Heart right ventricle (tissue), 16 donors: ENCODE measurements around the gene FUT6. TPM values are rescaled to one million over a fixed set of nuclear protein-coding genes. Genes with fewer than 3 reads are reported as not detected.
"Not testable (repeated sequence)": the region's sequence is repeated elsewhere in the genome, so short reads cannot be mapped to it uniquely, and the experiment has no call there.

Experiments used
- ATAC-seq, 8 donors: fragments of 200-7000 bp; cut with Tn5 transposase; one replicate each; pipeline ENCODE4 v1.9.1; 2020; ENCODE audit warnings: mild to moderate bottlenecking in 8 of 8, moderate library complexity in 8 of 8, moderate number of reproducible peaks in 1 of 8
- DNase-seq, 2 donors: peaks; one replicate each; pipeline ENCODE4 v3.0.0-alpha.2; 2020
- H3K27ac ChIP-seq, 10 donors: fragments of 200-600 bp; sonication (generic) in 2 of 10; one replicate each; pipeline versions ENCODE4 v1.5.0 to v1.8.0; 2020 to 2022; ENCODE audit warnings: mild to moderate bottlenecking in 3 of 10
- H3K27me3 ChIP-seq, 7 donors: fragments of 200-600 bp; one replicate each; pipeline ENCODE4 v1.8.0; 2021 to 2022; ENCODE audit warnings: mild to moderate bottlenecking in 2 of 7
- H3K36me3 ChIP-seq, 9 donors: fragments of 200-600 bp; sonication (generic) in 1 of 9; one replicate each; pipeline versions ENCODE4 v1.5.0 to v1.8.0; 2020 to 2022; ENCODE audit warnings: mild to moderate bottlenecking in 2 of 9
- H3K4me1 ChIP-seq, 9 donors: fragments of 200-600 bp; sonication (generic) in 1 of 9; one replicate each; pipeline versions ENCODE4 v1.5.0 to v1.8.0; 2020 to 2022; ENCODE audit warnings: mild to moderate bottlenecking in 4 of 9
- H3K4me3 ChIP-seq, 10 donors: fragments of 200-600 bp; sonication (generic) in 2 of 10; one replicate each; pipeline versions ENCODE4 v1.5.0 to v1.8.0; 2020 to 2022; ENCODE audit warnings: mild to moderate bottlenecking in 7 of 10, moderate library complexity in 2 of 10
- H3K9me3 ChIP-seq, 11 donors: fragments of 200-600 bp in 10 of 11; sonication (generic) in 2 of 11; one replicate each; pipeline versions ENCODE4 v1.5.0 to v1.8.0; 2013 to 2022; ENCODE audit warnings: mild to moderate bottlenecking in 2 of 11, control low read depth in 1 of 11, moderate library complexity in 1 of 11
- WGBS, 2 donors: extraction: QIAGEN DNeasy Blood & Tissue Kit; methylation state at CpG; one replicate each; pipeline ENCODE4 v1.1.7; 2013; ENCODE audit warnings: inconsistent platforms in 1 of 2; 5-methylcytosine and 5-hydroxymethylcytosine counted together
- intact Hi-C, 10 donors: fragments of 100-400 bp; cut with DNase I; formaldehyde crosslinking; loops; one replicate each; pipeline versions ENCODE4 v1.11.1 to v1.14.2; 2022
- polyA plus RNA-seq, 2 donors: library from polyadenylated mRNA; stranded (reverse); fragments of 200-250 nt; gene quantifications; one replicate each; pipeline ENCODE4 v1.2.3, GENCODE V29; 2013
- total RNA-seq, 10 donors: library from RNA; stranded (reverse); fragmentation: NEBNext Ultra II Directional in 3 of 10; extraction: Animal tissue kit (Norgen Biotek cat#: 25700) in 3 of 10; gene quantifications; one replicate each; pipeline versions ENCODE4 v1.2.1 to v1.2.4, GENCODE V29; 2021 to 2023
- TF ChIP-seq, protein P1 (sequence below), 9 donors: fragments of 200-600 bp; sonication (generic) in 2 of 9; IDR thresholded peaks; one replicate each; pipeline versions ENCODE4 v1.5.0 to v1.8.0; 2021 to 2022; ENCODE audit warnings: antibody characterized with exemption in 9 of 9, mild to moderate bottlenecking in 5 of 9, moderate library complexity in 1 of 9
- donor health status: Arrhythmogenic right ventricular cardiomyopathy.
- donor health status: ischemic (EF 13 %, LVEDD 7.1; RV severe dilation, severe dysfunction).
- donor health status: healthy with polysubstance abuse.
- donor health status: DM: no; HTN: yes; CAD: no.
- donor health status: DM: no; HTN: no; CAD: no.
- donor health status: ischemic (EF 25% LVEDD 6.9; RV normal size, moderate dysfunction).
- donor health status: ischemic (EF 25% LVEDD 5.7; RV mildly dilated, moderate dysfunction).
- donor health status: healthy.
- donor health status: DM: yes; HTN: yes; CAD: no.
- donor health status: Ischemic cardiomyopathy.
- donor health status: ischemic (EF 35%, LVEDD 5.7; RV mildly dilated, moderate dysfunction).
- donor health status: nonischemic (EF 11% LVEDD 7.7; RV severe dilation, severe dysfunction).
- donor health status: DM: yes; HTN: yes; CAD: no.
- donor health status: PGD.
- donor health status: ischemic (EF 29% LVEDD 5.4; RV normal size, mild dysfunction).
- donor health status: nonischemic (EF 23%, LVEDD 6.1; RV moderate dilation, normal function).

Gene FUT6
- total and polyA plus RNA-seq, 12 donors: not detected

DNA sequence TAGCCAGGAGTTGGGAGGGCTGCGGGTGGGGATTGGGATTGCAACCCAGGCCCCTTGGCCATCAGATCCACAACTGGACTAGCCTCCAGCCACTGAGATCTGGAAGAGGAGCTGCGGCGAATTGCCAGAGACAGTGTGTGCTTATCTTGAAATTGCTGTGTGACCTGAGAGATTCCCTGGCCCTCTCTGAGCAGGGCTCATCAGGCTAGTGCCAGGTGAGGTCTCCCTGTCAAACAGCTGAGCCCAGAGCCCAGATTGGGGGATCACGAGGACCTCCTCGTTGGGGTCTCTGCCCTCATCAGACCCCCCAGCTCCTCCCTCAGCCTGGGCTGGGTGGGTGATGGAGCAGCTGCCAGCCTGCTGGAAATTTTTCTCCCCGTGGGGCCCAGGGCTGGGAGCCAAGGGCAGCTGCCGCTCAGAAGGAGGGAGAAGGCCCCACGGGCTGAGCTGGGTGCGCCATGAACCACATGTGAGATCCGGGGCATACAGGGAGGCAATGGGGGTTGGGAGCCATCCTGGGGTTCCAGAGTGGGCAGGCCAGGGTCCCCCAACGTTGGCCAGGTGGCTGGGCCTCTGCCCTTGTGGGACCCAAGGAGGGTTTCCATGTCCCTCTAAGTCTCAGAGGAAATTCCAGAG, 23.6 kb upstream of the FUT6 start:
- DNase-seq (no peak), ATAC-seq (no peak)
- TF ChIP-seq, protein P1, sequence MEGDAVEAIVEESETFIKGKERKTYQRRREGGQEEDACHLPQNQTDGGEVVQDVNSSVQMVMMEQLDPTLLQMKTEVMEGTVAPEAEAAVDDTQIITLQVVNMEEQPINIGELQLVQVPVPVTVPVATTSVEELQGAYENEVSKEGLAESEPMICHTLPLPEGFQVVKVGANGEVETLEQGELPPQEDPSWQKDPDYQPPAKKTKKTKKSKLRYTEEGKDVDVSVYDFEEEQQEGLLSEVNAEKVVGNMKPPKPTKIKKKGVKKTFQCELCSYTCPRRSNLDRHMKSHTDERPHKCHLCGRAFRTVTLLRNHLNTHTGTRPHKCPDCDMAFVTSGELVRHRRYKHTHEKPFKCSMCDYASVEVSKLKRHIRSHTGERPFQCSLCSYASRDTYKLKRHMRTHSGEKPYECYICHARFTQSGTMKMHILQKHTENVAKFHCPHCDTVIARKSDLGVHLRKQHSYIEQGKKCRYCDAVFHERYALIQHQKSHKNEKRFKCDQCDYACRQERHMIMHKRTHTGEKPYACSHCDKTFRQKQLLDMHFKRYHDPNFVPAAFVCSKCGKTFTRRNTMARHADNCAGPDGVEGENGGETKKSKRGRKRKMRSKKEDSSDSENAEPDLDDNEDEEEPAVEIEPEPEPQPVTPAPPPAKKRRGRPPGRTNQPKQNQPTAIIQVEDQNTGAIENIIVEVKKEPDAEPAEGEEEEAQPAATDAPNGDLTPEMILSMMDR (IDR thresholded peaks at IDR 0.05): no peak
- no peak overlapping the region for H3K27ac ChIP-seq
- no peaks in the 10 kb centered on the region for H3K4me1 ChIP-seq
- no peak overlapping the region for H3K4me3 ChIP-seq
- H3K9me3 ChIP-seq: no peaks in the 10 kb centered on the region
- intact Hi-C loops: no loop called here
- peaks cover 0 to 11% (median 0%) of the 10 kb centered on the region in 7 donors for H3K27me3 ChIP-seq
- H3K36me3 ChIP-seq: no peaks in the 10 kb centered on the region
- 68 to 78% methylated on average over 11 of the region's 11 CpGs for WGBS, 2 donors

DNA sequence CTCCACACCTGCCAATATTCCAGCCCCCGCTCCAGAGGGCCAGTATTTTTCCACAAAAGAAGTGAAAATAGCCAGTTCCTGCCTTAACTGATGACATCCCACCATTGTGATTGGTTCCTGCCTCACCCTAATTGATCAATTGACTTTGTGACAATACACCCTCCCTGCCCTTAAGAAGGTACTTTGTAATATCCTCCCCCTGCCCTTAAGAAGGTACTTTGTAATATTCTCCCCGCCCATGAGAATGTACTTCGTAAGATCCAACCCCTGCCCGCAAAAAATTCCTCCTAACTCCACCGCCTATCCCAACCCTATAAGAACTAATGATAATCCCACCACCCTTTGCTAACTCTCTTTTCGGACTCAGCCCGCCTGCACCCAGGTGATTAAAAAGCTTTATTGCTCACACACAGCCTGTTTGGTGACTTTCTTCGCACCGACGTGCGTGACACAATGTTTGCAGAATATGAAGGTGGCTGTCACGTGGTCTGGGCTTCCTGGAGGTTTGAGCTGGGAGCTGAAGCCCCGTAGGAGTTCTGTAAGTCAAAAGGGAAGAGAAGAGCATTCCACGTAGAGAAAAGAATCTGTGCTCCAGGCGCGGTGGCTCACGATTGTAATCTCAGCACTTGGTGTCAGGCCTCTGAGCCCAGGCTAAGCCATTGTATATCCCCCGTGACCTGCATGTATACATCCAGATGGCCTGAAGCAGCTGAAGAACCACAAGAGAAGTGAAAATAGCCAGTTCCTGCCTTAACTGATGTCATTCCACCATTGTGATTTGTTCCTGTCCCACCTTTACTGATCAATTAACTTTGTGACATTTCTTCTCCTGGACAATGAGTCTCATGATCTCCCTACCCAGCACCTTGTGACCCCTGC, 17.9 kb upstream of the FUT6 start:
- Histone ChIP-seq H3K4me1 (no peaks in the 10 kb centered on the region), H3K36me3 (no peaks in the 10 kb centered on the region), H3K9me3 (no peaks in the 10 kb centered on the region), H3K4me3 (no peak overlapping the region), H3K27ac (no peak overlapping the region), H3K27me3 (peaks cover 0 to 7% (median 0%) of the 10 kb centered on the region in 7 donors)
- ATAC-seq: no peak
- no peak for DNase-seq
- intact Hi-C loops: no loop called here
- TF ChIP-seq, protein P1 (IDR thresholded peaks at IDR 0.05): no peak
- WGBS, 2 donors: 86 to 89% methylated on average over 18 of the region's 18 CpGs

DNA sequence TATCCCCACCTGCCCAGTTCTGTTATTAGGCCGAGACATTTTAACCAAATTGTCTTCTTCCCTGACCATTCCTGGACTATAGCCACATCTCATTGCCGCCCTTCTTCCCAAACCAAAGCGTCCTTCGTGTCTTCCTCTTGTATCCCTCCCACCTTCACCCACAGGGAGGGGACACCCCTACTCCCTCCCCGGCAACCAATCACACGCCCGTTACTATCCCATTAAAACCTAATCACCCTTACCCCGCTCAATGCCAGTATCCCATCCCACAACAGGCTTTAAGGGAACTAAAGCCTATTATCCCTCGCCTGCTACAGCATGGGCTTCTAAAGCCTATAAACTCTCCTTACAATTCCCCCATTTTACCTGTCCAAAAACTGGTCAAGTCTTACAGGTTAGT, 15.6 kb upstream of the FUT6 start:
- 77 to 85% methylated on average over 9 of the region's 9 CpGs for WGBS, 2 donors
- not testable (repeated sequence) for ATAC-seq, H3K4me1 ChIP-seq

DNA sequence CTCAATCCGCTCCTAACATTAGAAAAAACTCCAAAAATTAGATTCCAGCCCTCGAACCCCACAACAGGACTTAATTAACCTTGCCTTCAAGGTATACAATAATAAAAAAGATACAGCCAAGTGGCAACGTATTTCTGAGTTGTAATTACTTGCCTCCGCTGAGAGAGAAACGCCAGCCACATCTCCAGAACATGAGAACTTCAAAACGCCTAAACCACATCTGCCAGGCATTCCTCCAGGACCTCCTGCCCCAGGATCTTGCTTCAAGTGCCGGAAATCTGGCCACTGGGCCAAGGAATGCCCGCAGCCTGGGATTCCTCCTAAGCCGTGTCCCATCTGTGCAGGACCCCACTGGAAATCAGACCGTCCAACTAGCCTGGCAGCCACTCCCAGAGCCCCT, 14.6 kb upstream of the FUT6 start:
- H3K27me3 ChIP-seq, intact Hi-C loops, H3K27ac ChIP-seq, DNase-seq, H3K4me3 ChIP-seq, ATAC-seq, H3K9me3 ChIP-seq, H3K36me3 ChIP-seq, H3K4me1 ChIP-seq: not testable (repeated sequence)
- WGBS, 2 donors: 78 to 85% methylated on average over 10 of the region's 10 CpGs

More for the DNA sequence above, 15.6 kb upstream of the FUT6 start:
- H3K27me3 ChIP-seq, H3K9me3 ChIP-seq, intact Hi-C loops, H3K4me3 ChIP-seq, DNase-seq, H3K27ac ChIP-seq, H3K36me3 ChIP-seq: not testable (repeated sequence)

DNA sequence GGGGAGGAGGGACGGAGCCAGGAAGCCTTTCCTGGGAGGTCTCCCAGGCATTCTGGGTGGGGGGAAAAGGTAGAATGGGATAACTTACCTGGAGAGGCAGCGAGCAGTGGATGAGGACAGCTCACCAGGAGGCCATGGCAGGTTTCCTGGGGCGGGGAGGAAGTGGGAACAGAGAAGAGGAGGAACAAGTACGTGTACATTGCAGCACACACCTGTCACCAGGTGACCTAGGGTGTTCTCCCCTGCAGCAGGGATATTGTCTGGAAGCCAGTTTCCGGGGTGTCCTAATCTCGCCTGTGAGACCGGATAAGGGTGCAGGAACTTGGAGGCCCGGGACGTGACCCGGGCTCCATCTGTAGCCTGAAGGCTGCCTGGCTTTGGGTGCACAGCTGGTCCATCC, 11.8 kb upstream of the FUT6 start, which contains the start of gene FUT3:
Gene FUT3 (minus strand): TSS at position 148 of the 400 bp plus-strand sequence.
- H3K4me1 ChIP-seq: peaks cover 0 to 4% (median 0%) of the 10 kb centered on the region in 9 donors
- intact Hi-C loops: no loop called here
- no peak for ATAC-seq
- H3K27ac ChIP-seq: no peak within 1 kb of the TSS
- 68 to 77% methylated on average over 10 of the region's 10 CpGs for WGBS, 2 donors
- DNase-seq: no peak
- H3K9me3 ChIP-seq: no peaks in the 10 kb centered on the region
- H3K27me3 ChIP-seq: peaks cover 0 to 4% (median 0%) of the 10 kb centered on the region in 7 donors
- TF ChIP-seq, protein P1 (IDR thresholded peaks at IDR 0.05): no peak
- no peak within 1 kb of the TSS for H3K4me3 ChIP-seq
- H3K36me3 ChIP-seq: no peaks in the 10 kb centered on the region
